K562 (cell line): ENCODE results near the gene MPPED1. TPM values are rescaled to one million over a fixed set of nuclear protein-coding genes. Genes with fewer than 3 reads are reported as not detected.

Experiments used
- ATAC-seq: fragments of 200-7000 bp; cut with Tn5 transposase; 3 replicates; pipeline ENCODE4 v1.9.1; 2020; ENCODE audit warnings: moderate library complexity
- BruUV-seq: library from RNA; stranded (reverse); fragments of 400-500 nt; replicated peaks from 2 replicates; lab custom pipeline; 2021; lab: Mats Ljungman, UMichigan
- CTCF ChIA-PET: fragments of 300-600 bp; formaldehyde crosslinking; extraction: SDS; loops from one replicate; lab custom pipeline; 2021; ENCODE audit warnings: low intra/inter-chr PET ratio; lab: Yijun Ruan, JAX
- POLR2A ChIA-PET: fragments of 300-600, 350-650 bp; sonication (Branson Sonifier 250); formaldehyde crosslinking; extraction: SDS; loops from one replicate; lab custom pipeline; 2021; ENCODE audit warnings: antibody characterized with exemption, inconsistent platforms; lab: Yijun Ruan, JAX
- DNase-seq, 4 experiments: peaks; one replicate each; pipeline versions ENCODE4 v3.0.0 to v3.0.0-alpha.2; 2011 to 2018; ENCODE audit warnings: low spot score in 3 of 4, mixed read lengths in 3 of 4; ENCODE audit errors: extremely low read depth in 1 of 4
- FAIRE-seq: peaks from 2 replicates; lab custom pipeline; 2011; peaks lifted over from hg19 to GRCh38; lab: Jason Lieb, UNC
- H2AFZ ChIP-seq: 2 replicates; pipeline ENCODE4 v1.6.0; 2011; ENCODE audit warnings: low read depth, low read length, control low read depth, inconsistent platforms
- H3K27ac ChIP-seq: fragments of 200-600 bp; 3 replicates; pipeline ENCODE4 v1.8.0; 2011; ENCODE audit warnings: low read depth, mild to moderate bottlenecking, control low read depth, inconsistent platforms, low read length, moderate library complexity, mixed read lengths; ENCODE audit errors: extremely low read depth
- H3K27me3 ChIP-seq, 2 experiments: fragments of 300-600 bp in 1 of 2; 2 replicates in 1 of 2; 3 replicates in 1 of 2; pipeline versions ENCODE4 v1.6.0 to v1.8.0; 2011; ENCODE audit warnings: inconsistent platforms in 2 of 2, low read length in 2 of 2, mild to moderate bottlenecking in 1 of 2, mixed read lengths in 1 of 2, moderate library complexity in 1 of 2; ENCODE audit not compliant: control insufficient read depth in 2 of 2, insufficient read depth in 2 of 2
- H3K36me3 ChIP-seq: fragments of 300-600 bp; 3 replicates; pipeline ENCODE4 v1.8.0; 2011; ENCODE audit warnings: mild to moderate bottlenecking, low read length, inconsistent platforms; ENCODE audit not compliant: control insufficient read depth, insufficient read depth
- H3K4me1 ChIP-seq, 2 experiments: fragments of 200-600 bp in 1 of 2; replicated peaks in 1 of 2; 2 replicates in 1 of 2; 3 replicates in 1 of 2; pipeline versions ENCODE4 v1.5.1 to v1.8.0; 2011; ENCODE audit warnings: inconsistent platforms in 2 of 2, low read length in 2 of 2, mild to moderate bottlenecking in 1 of 2, mixed read lengths in 1 of 2, moderate library complexity in 1 of 2; ENCODE audit not compliant: control insufficient read depth in 2 of 2, insufficient read depth in 2 of 2
- H3K4me2 ChIP-seq: 2 replicates; pipeline ENCODE4 v1.6.1; 2011; ENCODE audit warnings: low read length, control low read depth, inconsistent platforms, mixed read lengths; ENCODE audit not compliant: insufficient read depth
- H3K4me3 ChIP-seq: fragments of 200-600 bp; sonication (generic), shearing (Covaris generic); 2 replicates; pipeline ENCODE4 v1.5.1; 2016; ENCODE audit warnings: control low read depth, inconsistent platforms
- H3K79me2 ChIP-seq: fragments of 200-600 bp; 3 replicates; pipeline ENCODE4 v1.8.0; 2011; ENCODE audit warnings: low read length, inconsistent platforms; ENCODE audit not compliant: control insufficient read depth, insufficient read depth
- H3K9ac ChIP-seq, 2 experiments: 2 replicates each; pipeline versions ENCODE4 v1.6.0 to v1.6.1; 2011; ENCODE audit warnings: low read depth in 2 of 2, low read length in 2 of 2, control low read depth in 1 of 2, inconsistent platforms in 1 of 2, mild to moderate bottlenecking in 1 of 2, mixed read lengths in 1 of 2; ENCODE audit not compliant: insufficient read depth in 1 of 2
- H3K9me1 ChIP-seq: one replicate; pipeline ENCODE4 v1.6.0; 2011; ENCODE audit warnings: inconsistent platforms, mild to moderate bottlenecking, low read length, moderate library complexity; ENCODE audit not compliant: control insufficient read depth, insufficient read depth
- H3K9me3 ChIP-seq: replicated peaks from 2 replicates; pipeline ENCODE4 v1.5.1; 2011; ENCODE audit warnings: low read depth, low read length, inconsistent platforms; ENCODE audit not compliant: control insufficient read depth, insufficient read depth
- H4K20me1 ChIP-seq: replicated peaks from 2 replicates; pipeline ENCODE4 v1.6.1; 2011; ENCODE audit warnings: low read length, inconsistent platforms, mixed read lengths; ENCODE audit not compliant: control insufficient read depth, insufficient read depth
- MAFG ChIP-seq: fragments of 450-650 bp; conservative IDR thresholded peaks from 2 replicates; pipeline ENCODE4 v1.6.1; 2016; ENCODE audit warnings: missing genetic modification characterization, missing compliant biosample characterization
- NFIC ChIP-seq: fragments of 450-650 bp; IDR thresholded peaks from 2 replicates; pipeline ENCODE4 v1.6.1; 2017; ENCODE audit warnings: mild to moderate bottlenecking, inconsistent platforms
- RAD21 ChIP-seq, 2 experiments: fragments of 250-450 bp in 1 of 2; fragments of 450-650 bp in 1 of 2; sonication (Bioruptor Pico) in 1 of 2; formaldehyde crosslinking in 1 of 2; IDR thresholded peaks in 1 of 2; conservative IDR thresholded peaks in 1 of 2; 2 replicates each; pipeline versions ENCODE4 v1.4.0 to v1.8.0; 2020 to 2022; ENCODE audit warnings: mild to moderate bottlenecking in 2 of 2, moderate library complexity in 1 of 2
- ZNF23 ChIP-seq: fragments of 250-450 bp; sonication (Bioruptor Pico); IDR thresholded peaks from 2 replicates; pipeline ENCODE4 v1.4.0; 2020; ENCODE audit warnings: mild to moderate bottlenecking
- ZNF274 ChIP-seq: IDR thresholded peaks from 2 replicates; pipeline ENCODE4 v1.6.1; 2011; ENCODE audit warnings: low read depth, mild to moderate bottlenecking, low read length, moderate library complexity, borderline replicate concordance
- ZNF696 ChIP-seq: fragments of 250-450 bp; sonication (Bioruptor Pico); conservative IDR thresholded peaks from 2 replicates; pipeline ENCODE4 v1.4.0; 2020; ENCODE audit warnings: mild to moderate bottlenecking, moderate library complexity
- ZNF785 ChIP-seq: fragments of 250-450 bp; sonication (Bioruptor Pico); IDR thresholded peaks from 2 replicates; pipeline ENCODE4 v1.4.0; 2020; ENCODE audit warnings: mild to moderate bottlenecking
- ZNF79 ChIP-seq: fragments of 250-450 bp; sonication (Bioruptor Pico); IDR thresholded peaks from 2 replicates; pipeline ENCODE4 v1.4.0; 2020; ENCODE audit warnings: low read depth, mild to moderate bottlenecking, moderate library complexity
- WGBS: fragments of 100-300 bp; shearing (Covaris generic); methylation state at CpG from one replicate; pipeline ENCODE4 v1.1.6; 2016; ENCODE audit warnings: low coverage, mixed read lengths; ENCODE audit not compliant: insufficient coverage; ENCODE audit errors: missing lambda C conversion rate; 5-methylcytosine and 5-hydroxymethylcytosine counted together
- in situ Hi-C: fragments of 300-500 bp; cut with MboI; formaldehyde crosslinking; loops from 4 replicates; pipeline ENCODE4 v1.15.0; 2018; ENCODE audit warnings: inconsistent platforms, mixed read lengths
- intact Hi-C: fragments of 100-400 bp; cut with micrococcal nuclease; formaldehyde crosslinking; loops from 2 replicates; pipeline ENCODE4 v1.14.2; 2022
- polyA plus RNA-seq, 8 experiments: library from polyadenylated mRNA; depleted of rRNA in 4 of 8; stranded (reverse) in 5 of 8; unstranded in 3 of 8; fragments of >200 nt; fragmentation: Nextera tagmentation in 2 of 8; fragmentation: Illumina TruSeq in 1 of 8; extraction: Ambion mirVana in 2 of 8; extraction: Trizol in 1 of 8; gene quantifications; 2 replicates each; pipeline versions ENCODE4 v1.2.1 to v1.2.3, GENCODE V29; 2011 to 2014; ENCODE audit warnings: inconsistent platforms in 1 of 8, missing spikeins in 1 of 8
- total RNA-seq, 7 experiments: library from RNA; depleted of rRNA in 6 of 7; stranded (reverse); fragments of >200 nt in 6 of 7; fragmentation: Illumina TruSeq in 2 of 7; extraction: Trizol in 2 of 7; gene quantifications; 2 replicates each; pipeline versions ENCODE4 v1.2.1 to v1.2.3, GENCODE V29; 2011 to 2021; ENCODE audit warnings: low replicate concordance in 1 of 7
- TF ChIP-seq, protein P1 (sequence below): fragments of 450-650 bp; IDR thresholded peaks from 2 replicates; pipeline ENCODE4 v1.6.1; 2016; ENCODE audit warnings: mild to moderate bottlenecking, moderate library complexity
- TF ChIP-seq, protein P2 (sequence below): sonication (generic); formaldehyde crosslinking; IDR thresholded peaks from 2 replicates; pipeline ENCODE4 v1.8.0; 2022; ENCODE audit warnings: missing genetic modification reagents, mild to moderate bottlenecking, moderate library complexity, borderline replicate concordance

MPPED1 gene
- total and polyA plus RNA-seq, 9 of the 15 experiments (the other 6 are each of a cell fraction or from before 2014, with no cell fraction given) = not detected

DNA sequence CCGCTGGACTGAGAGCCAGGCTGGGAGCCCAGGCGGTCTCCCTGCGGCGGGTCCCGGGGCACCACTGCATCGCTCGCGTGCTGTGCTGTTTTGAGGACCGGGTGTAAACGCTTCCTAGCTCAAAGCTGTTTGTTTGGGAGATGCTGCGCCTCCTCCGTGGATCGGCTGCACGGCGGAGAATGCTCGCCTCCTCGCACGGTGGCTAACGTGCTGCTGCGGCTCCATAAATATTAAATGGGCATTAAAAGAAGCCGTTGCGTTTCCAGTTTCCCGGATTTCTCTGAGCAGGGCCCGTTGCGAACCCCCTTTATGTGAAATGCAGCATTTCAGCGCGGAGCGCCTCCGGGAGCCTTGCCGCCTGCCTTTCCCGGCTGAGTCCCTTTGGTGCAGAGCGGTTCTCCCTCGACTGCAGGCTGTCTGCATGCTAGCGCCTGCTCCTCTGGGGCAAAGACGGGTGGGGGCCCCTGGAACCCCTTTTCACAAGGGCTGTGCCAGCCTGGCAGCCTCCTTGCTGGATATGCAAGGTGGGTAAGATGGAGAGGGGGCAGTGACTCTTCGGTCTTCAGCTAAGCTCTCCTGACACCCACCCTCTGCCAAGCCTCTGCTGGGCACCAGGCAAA lies 9.3 kb downstream of the MPPED1 start:
- H3K4me2 ChIP-seq = no peak overlapping the region
- in situ Hi-C loops = no loop called here
- H3K79me2 ChIP-seq = no peaks in the 10 kb centered on the region
- no peaks in the 10 kb centered on the region; the same call in 1 of the 2 replicates for H4K20me1 ChIP-seq
- intact Hi-C loops = no loop called here
- FAIRE-seq = no peak
- no peak for ATAC-seq
- ChIA-PET POLR2A (no interaction called here), CTCF (no interaction called here)
- no peak overlapping the region for H3K4me3 ChIP-seq
- WGBS = 2% methylated on average over 26 of the region's 36 CpGs
- no peaks in the 10 kb centered on the region for H3K9me1 ChIP-seq
- DNase-seq = no peak
- H3K36me3 ChIP-seq = no peaks in the 10 kb centered on the region
- H3K4me1 ChIP-seq = no peaks in the 10 kb centered on the region
- no peak overlapping the region for H3K9ac ChIP-seq
- peaks cover 5 to 58% of the 10 kb centered on the region in 2 experiments; a peak in 3 of 5 replicates for H3K27me3 ChIP-seq
- no peaks in the 10 kb centered on the region for H3K9me3 ChIP-seq
- BruUV-seq = no TSS peak
- H3K27ac ChIP-seq = no peak overlapping the region
- H2AFZ ChIP-seq = no peak overlapping the region
- no peak for TF ChIP-seq ZNF785 (CRISPR knock-in tag)
- TF ChIP-seq ZNF696 = no peak
- no peak for TF ChIP-seq RAD21 (CRISPR knock-in tag; conservative IDR thresholded peaks at IDR 0.05 in 1 of 2, IDR thresholded peaks at IDR 0.05 in 1 of 2)
- TF ChIP-seq ZNF79 (CRISPR knock-in tag) = no peak
- TF ChIP-seq ZNF23 (CRISPR knock-in tag) = no peak
- no peak for TF ChIP-seq MAFG (tag)
- TF ChIP-seq, protein P1, sequence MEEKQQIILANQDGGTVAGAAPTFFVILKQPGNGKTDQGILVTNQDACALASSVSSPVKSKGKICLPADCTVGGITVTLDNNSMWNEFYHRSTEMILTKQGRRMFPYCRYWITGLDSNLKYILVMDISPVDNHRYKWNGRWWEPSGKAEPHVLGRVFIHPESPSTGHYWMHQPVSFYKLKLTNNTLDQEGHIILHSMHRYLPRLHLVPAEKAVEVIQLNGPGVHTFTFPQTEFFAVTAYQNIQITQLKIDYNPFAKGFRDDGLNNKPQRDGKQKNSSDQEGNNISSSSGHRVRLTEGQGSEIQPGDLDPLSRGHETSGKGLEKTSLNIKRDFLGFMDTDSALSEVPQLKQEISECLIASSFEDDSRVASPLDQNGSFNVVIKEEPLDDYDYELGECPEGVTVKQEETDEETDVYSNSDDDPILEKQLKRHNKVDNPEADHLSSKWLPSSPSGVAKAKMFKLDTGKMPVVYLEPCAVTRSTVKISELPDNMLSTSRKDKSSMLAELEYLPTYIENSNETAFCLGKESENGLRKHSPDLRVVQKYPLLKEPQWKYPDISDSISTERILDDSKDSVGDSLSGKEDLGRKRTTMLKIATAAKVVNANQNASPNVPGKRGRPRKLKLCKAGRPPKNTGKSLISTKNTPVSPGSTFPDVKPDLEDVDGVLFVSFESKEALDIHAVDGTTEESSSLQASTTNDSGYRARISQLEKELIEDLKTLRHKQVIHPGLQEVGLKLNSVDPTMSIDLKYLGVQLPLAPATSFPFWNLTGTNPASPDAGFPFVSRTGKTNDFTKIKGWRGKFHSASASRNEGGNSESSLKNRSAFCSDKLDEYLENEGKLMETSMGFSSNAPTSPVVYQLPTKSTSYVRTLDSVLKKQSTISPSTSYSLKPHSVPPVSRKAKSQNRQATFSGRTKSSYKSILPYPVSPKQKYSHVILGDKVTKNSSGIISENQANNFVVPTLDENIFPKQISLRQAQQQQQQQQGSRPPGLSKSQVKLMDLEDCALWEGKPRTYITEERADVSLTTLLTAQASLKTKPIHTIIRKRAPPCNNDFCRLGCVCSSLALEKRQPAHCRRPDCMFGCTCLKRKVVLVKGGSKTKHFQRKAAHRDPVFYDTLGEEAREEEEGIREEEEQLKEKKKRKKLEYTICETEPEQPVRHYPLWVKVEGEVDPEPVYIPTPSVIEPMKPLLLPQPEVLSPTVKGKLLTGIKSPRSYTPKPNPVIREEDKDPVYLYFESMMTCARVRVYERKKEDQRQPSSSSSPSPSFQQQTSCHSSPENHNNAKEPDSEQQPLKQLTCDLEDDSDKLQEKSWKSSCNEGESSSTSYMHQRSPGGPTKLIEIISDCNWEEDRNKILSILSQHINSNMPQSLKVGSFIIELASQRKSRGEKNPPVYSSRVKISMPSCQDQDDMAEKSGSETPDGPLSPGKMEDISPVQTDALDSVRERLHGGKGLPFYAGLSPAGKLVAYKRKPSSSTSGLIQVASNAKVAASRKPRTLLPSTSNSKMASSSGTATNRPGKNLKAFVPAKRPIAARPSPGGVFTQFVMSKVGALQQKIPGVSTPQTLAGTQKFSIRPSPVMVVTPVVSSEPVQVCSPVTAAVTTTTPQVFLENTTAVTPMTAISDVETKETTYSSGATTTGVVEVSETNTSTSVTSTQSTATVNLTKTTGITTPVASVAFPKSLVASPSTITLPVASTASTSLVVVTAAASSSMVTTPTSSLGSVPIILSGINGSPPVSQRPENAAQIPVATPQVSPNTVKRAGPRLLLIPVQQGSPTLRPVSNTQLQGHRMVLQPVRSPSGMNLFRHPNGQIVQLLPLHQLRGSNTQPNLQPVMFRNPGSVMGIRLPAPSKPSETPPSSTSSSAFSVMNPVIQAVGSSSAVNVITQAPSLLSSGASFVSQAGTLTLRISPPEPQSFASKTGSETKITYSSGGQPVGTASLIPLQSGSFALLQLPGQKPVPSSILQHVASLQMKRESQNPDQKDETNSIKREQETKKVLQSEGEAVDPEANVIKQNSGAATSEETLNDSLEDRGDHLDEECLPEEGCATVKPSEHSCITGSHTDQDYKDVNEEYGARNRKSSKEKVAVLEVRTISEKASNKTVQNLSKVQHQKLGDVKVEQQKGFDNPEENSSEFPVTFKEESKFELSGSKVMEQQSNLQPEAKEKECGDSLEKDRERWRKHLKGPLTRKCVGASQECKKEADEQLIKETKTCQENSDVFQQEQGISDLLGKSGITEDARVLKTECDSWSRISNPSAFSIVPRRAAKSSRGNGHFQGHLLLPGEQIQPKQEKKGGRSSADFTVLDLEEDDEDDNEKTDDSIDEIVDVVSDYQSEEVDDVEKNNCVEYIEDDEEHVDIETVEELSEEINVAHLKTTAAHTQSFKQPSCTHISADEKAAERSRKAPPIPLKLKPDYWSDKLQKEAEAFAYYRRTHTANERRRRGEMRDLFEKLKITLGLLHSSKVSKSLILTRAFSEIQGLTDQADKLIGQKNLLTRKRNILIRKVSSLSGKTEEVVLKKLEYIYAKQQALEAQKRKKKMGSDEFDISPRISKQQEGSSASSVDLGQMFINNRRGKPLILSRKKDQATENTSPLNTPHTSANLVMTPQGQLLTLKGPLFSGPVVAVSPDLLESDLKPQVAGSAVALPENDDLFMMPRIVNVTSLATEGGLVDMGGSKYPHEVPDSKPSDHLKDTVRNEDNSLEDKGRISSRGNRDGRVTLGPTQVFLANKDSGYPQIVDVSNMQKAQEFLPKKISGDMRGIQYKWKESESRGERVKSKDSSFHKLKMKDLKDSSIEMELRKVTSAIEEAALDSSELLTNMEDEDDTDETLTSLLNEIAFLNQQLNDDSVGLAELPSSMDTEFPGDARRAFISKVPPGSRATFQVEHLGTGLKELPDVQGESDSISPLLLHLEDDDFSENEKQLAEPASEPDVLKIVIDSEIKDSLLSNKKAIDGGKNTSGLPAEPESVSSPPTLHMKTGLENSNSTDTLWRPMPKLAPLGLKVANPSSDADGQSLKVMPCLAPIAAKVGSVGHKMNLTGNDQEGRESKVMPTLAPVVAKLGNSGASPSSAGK = no peak
- no peak for TF ChIP-seq ZNF274
- TF ChIP-seq, protein P2, sequence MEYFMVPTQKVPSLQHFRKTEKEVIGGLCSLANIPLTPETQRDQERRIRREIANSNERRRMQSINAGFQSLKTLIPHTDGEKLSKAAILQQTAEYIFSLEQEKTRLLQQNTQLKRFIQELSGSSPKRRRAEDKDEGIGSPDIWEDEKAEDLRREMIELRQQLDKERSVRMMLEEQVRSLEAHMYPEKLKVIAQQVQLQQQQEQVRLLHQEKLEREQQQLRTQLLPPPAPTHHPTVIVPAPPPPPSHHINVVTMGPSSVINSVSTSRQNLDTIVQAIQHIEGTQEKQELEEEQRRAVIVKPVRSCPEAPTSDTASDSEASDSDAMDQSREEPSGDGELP = no peak
- TF ChIP-seq NFIC = no peak
